Fibroblast of skin of right quadriceps (primary cell): Measurements from ENCODE around the gene FADD.

ENCODE experiments used
- DNase-seq: peaks from one replicate; pipeline ENCODE4 v3.0.0-alpha.2; 2013

The FADD gene

GRCh38 chr11:70241709-70242108 lies 38.6 kb downstream of the FADD start:
- DNase-seq: no peak

GRCh38 chr11:70242885-70243284 lies 39.8 kb downstream of the FADD start:
- DNase-seq: no peak

GRCh38 chr11:70243912-70244652 lies 41.0 kb downstream of the FADD start:
- no peak for DNase-seq

- DNase-seq: peak; percentile 66
Observed at GRCh38 chr11:70244698-70245097, 41.6 kb downstream of the FADD start.

- no peak for DNase-seq
Observed at GRCh38 chr11:70246196-70246595, 43.1 kb downstream of the FADD start.

- DNase-seq: no peak
Observed at GRCh38 chr11:70247042-70247709, 44.1 kb downstream of the FADD start.

- DNase-seq: no peak
Observed at GRCh38 chr11:70247710-70248072, 44.6 kb downstream of the FADD start.

GRCh38 chr11:70250876-70251658 lies 48.0 kb downstream of the FADD start:
- no peak for DNase-seq

GRCh38 chr11:70251659-70252321 lies 48.7 kb downstream of the FADD start:
- DNase-seq: peak; percentile 23

- no peak for DNase-seq
Observed at GRCh38 chr11:70252844-70253243, 49.7 kb downstream of the FADD start.

GRCh38 chr11:70255477-70256116 lies 52.5 kb downstream of the FADD start:
- DNase-seq: no peak
